Measurements from ENCODE around the gene LMBR1L. TPM values are rescaled to one million over a fixed set of nuclear protein-coding genes. Genes with fewer than 3 reads are reported as not detected.

LMBR1L gene
- total and polyA plus RNA-seq, 2 of the 13 experiments (the other 11 are each of a cell fraction or from before 2014, with no cell fraction given), result 12.2 to 65.9 TPM

- TF ChIP-seq CSRNP1 (CRISPR knock-in tag; IDR thresholded peaks at IDR 0.05), result 0 out of 2 replicates have a peak, but pooled peaks have one; percentile 58
- TF ChIP-seq ZBTB21 (CRISPR knock-in tag; IDR thresholded peaks at IDR 0.05), result no peak
- TF ChIP-seq DR1 (CRISPR knock-in tag; IDR thresholded peaks at IDR 0.05), result 0 out of 2 replicates have a peak, but pooled peaks have one; percentile 31
- peak; percentile 47; the same call in 1 of the 2 replicates for TF ChIP-seq ZNF503 (CRISPR knock-in tag; IDR thresholded peaks at IDR 0.05)
- no peak for TF ChIP-seq LCORL (IDR thresholded peaks at IDR 0.05)
- TF ChIP-seq LCORL (CRISPR knock-in tag; IDR thresholded peaks at IDR 0.05), result no peak; the same call in 1 of the 2 replicates
- TF ChIP-seq GZF1 (CRISPR knock-in tag; IDR thresholded peaks at IDR 0.05), result no peak
- TF ChIP-seq ZHX2 (IDR thresholded peaks at IDR 0.05; ENCODE audit: low read depth), result no peak
- TF ChIP-seq ZHX2 (CRISPR knock-in tag; IDR thresholded peaks at IDR 0.05; ENCODE audit: borderline replicate concordance), result no peak
- no peak for TF ChIP-seq KDM6A (CRISPR knock-in tag; IDR thresholded peaks at IDR 0.05; ENCODE audit: low read depth)
- no peak for TF ChIP-seq ATAD3A (CRISPR knock-in tag; IDR thresholded peaks at IDR 0.05)
- TF ChIP-seq NCOR1 (IDR thresholded peaks at IDR 0.05; ENCODE audit: borderline replicate concordance, low read length), result 0 out of 2 replicates have a peak, but pooled peaks have one; percentile 57
- no peak for TF ChIP-seq ATF1 (CRISPR knock-in tag; IDR thresholded peaks at IDR 0.05)
- no peak for TF ChIP-seq PRDM4 (CRISPR knock-in tag; IDR thresholded peaks at IDR 0.05; ENCODE audit: borderline replicate concordance)
- no peak for TF ChIP-seq ZZZ3 (CRISPR knock-in tag; IDR thresholded peaks at IDR 0.05; ENCODE audit: borderline replicate concordance)
Measured at GRCh38 chr12:49069507-49070346, 40.9 kb downstream of the LMBR1L start, which contains the start of gene RHEBL1 (continued).
